ENCODE data around the gene PARVA.

Gene PARVA

GRCh38 chr11:12433571-12434324 is 56.4 kb downstream of the PARVA start:
- TF ChIP-seq EP300 (IDR thresholded peaks at IDR 0.05; ENCODE audit: borderline replicate concordance) (no peak), MAX (IDR thresholded peaks at IDR 0.05) (no peak), FOXM1 (IDR thresholded peaks at IDR 0.05; ENCODE audit: borderline replicate concordance, low read depth) (no peak), TAF1 (IDR thresholded peaks at IDR 0.05; ENCODE audit: low read depth) (no peak), ZBTB7A (IDR thresholded peaks at IDR 0.05; ENCODE audit: low read depth) (no peak), CEBPB (IDR thresholded peaks at IDR 0.05) (no peak), TCF12 (IDR thresholded peaks at IDR 0.05; ENCODE audit: low read depth) (no peak), TEAD4 (IDR thresholded peaks at IDR 0.05) (no peak), CREB1 (IDR thresholded peaks at IDR 0.05; ENCODE audit: low read depth) (no peak), YY1 (IDR thresholded peaks at IDR 0.05; ENCODE audit: low read depth) (no peak), REST (IDR thresholded peaks at IDR 0.05; ENCODE audit: low read depth) (no peak), EGR1 (IDR thresholded peaks at IDR 0.05) (no peak), RAD21 (IDR thresholded peaks at IDR 0.05; ENCODE audit: low read depth) (no peak)

GRCh38 chr11:12434325-12434654 is 56.9 kb downstream of the PARVA start:
- TF ChIP-seq EP300 (IDR thresholded peaks at IDR 0.05; ENCODE audit: borderline replicate concordance) (no peak), MAX (IDR thresholded peaks at IDR 0.05) (no peak), TCF12 (IDR thresholded peaks at IDR 0.05; ENCODE audit: low read depth) (no peak), USF1 (IDR thresholded peaks at IDR 0.05) (no peak), ZBTB7A (IDR thresholded peaks at IDR 0.05; ENCODE audit: low read depth) (no peak), REST (IDR thresholded peaks at IDR 0.05; ENCODE audit: low read depth) (no peak), NFIC (IDR thresholded peaks at IDR 0.05) (no peak), EGR1 (IDR thresholded peaks at IDR 0.05) (no peak), TAF1 (IDR thresholded peaks at IDR 0.05; ENCODE audit: low read depth) (no peak), TEAD4 (IDR thresholded peaks at IDR 0.05) (no peak), RAD21 (IDR thresholded peaks at IDR 0.05; ENCODE audit: low read depth) (no peak), CREB1 (IDR thresholded peaks at IDR 0.05; ENCODE audit: low read depth) (no peak), FOXM1 (IDR thresholded peaks at IDR 0.05; ENCODE audit: borderline replicate concordance, low read depth) (no peak), YY1 (IDR thresholded peaks at IDR 0.05; ENCODE audit: low read depth) (no peak), CEBPB (IDR thresholded peaks at IDR 0.05) (no peak)

- TF ChIP-seq EGR1 (IDR thresholded peaks at IDR 0.05) (no peak), EP300 (IDR thresholded peaks at IDR 0.05; ENCODE audit: borderline replicate concordance) (no peak), REST (IDR thresholded peaks at IDR 0.05; ENCODE audit: low read depth) (no peak), USF1 (IDR thresholded peaks at IDR 0.05) (no peak), TCF12 (IDR thresholded peaks at IDR 0.05; ENCODE audit: low read depth) (no peak), CEBPB (IDR thresholded peaks at IDR 0.05) (no peak), YY1 (IDR thresholded peaks at IDR 0.05; ENCODE audit: low read depth) (no peak), ZBTB7A (IDR thresholded peaks at IDR 0.05; ENCODE audit: low read depth) (no peak), RAD21 (IDR thresholded peaks at IDR 0.05; ENCODE audit: low read depth) (no peak), CREB1 (IDR thresholded peaks at IDR 0.05; ENCODE audit: low read depth) (no peak), TEAD4 (IDR thresholded peaks at IDR 0.05) (no peak), MAX (IDR thresholded peaks at IDR 0.05) (no peak), FOXM1 (IDR thresholded peaks at IDR 0.05; ENCODE audit: borderline replicate concordance, low read depth) (no peak)
These were observed 57.9 kb downstream of the PARVA start for GRCh38 chr11:12435264-12435663.

- TF ChIP-seq TCF12 (IDR thresholded peaks at IDR 0.05; ENCODE audit: low read depth), result no peak
These were observed 58.9 kb downstream of the PARVA start for GRCh38 chr11:12436266-12436665.

Data from Ishikawa (cell line).